K562 (cell line): ENCODE measurements around the gene GPR15LG. TPM values are rescaled to one million over a fixed set of nuclear protein-coding genes. Genes with fewer than 3 reads are reported as not detected.

Experiments
- ATAC-seq: fragments of 200-7000 bp; cut with Tn5 transposase; 3 replicates; pipeline ENCODE4 v1.9.1; 2020; ENCODE audit warnings: moderate library complexity
- BruUV-seq: library from RNA; stranded (reverse); fragments of 400-500 nt; replicated peaks from 2 replicates; lab custom pipeline; 2021; lab: Mats Ljungman, UMichigan
- CTCF ChIA-PET: fragments of 300-600 bp; formaldehyde crosslinking; extraction: SDS; loops from one replicate; lab custom pipeline; 2021; ENCODE audit warnings: low intra/inter-chr PET ratio; lab: Yijun Ruan, JAX
- POLR2A ChIA-PET: fragments of 300-600, 350-650 bp; sonication (Branson Sonifier 250); formaldehyde crosslinking; extraction: SDS; loops from one replicate; lab custom pipeline; 2021; ENCODE audit warnings: antibody characterized with exemption, inconsistent platforms; lab: Yijun Ruan, JAX
- DNase-seq, 4 experiments: peaks; one replicate each; pipeline versions ENCODE4 v3.0.0 to v3.0.0-alpha.2; 2011 to 2018; ENCODE audit warnings: low spot score in 3 of 4, mixed read lengths in 3 of 4; ENCODE audit errors: extremely low read depth in 1 of 4
- FAIRE-seq: peaks from 2 replicates; lab custom pipeline; 2011; peaks lifted over from hg19 to GRCh38; lab: Jason Lieb, UNC
- H2AFZ ChIP-seq: 2 replicates; pipeline ENCODE4 v1.6.0; 2011; ENCODE audit warnings: low read depth, low read length, control low read depth, inconsistent platforms
- H3K27ac ChIP-seq: fragments of 200-600 bp; 3 replicates; pipeline ENCODE4 v1.8.0; 2011; ENCODE audit warnings: low read depth, mild to moderate bottlenecking, control low read depth, inconsistent platforms, low read length, moderate library complexity, mixed read lengths; ENCODE audit errors: extremely low read depth
- H3K27me3 ChIP-seq, 2 experiments: fragments of 300-600 bp in 1 of 2; 2 replicates in 1 of 2; 3 replicates in 1 of 2; pipeline versions ENCODE4 v1.6.0 to v1.8.0; 2011; ENCODE audit warnings: inconsistent platforms in 2 of 2, low read length in 2 of 2, mild to moderate bottlenecking in 1 of 2, mixed read lengths in 1 of 2, moderate library complexity in 1 of 2; ENCODE audit not compliant: control insufficient read depth in 2 of 2, insufficient read depth in 2 of 2
- H3K36me3 ChIP-seq: fragments of 300-600 bp; 3 replicates; pipeline ENCODE4 v1.8.0; 2011; ENCODE audit warnings: mild to moderate bottlenecking, low read length, inconsistent platforms; ENCODE audit not compliant: control insufficient read depth, insufficient read depth
- H3K4me1 ChIP-seq, 2 experiments: fragments of 200-600 bp in 1 of 2; replicated peaks in 1 of 2; 2 replicates in 1 of 2; 3 replicates in 1 of 2; pipeline versions ENCODE4 v1.5.1 to v1.8.0; 2011; ENCODE audit warnings: inconsistent platforms in 2 of 2, low read length in 2 of 2, mild to moderate bottlenecking in 1 of 2, mixed read lengths in 1 of 2, moderate library complexity in 1 of 2; ENCODE audit not compliant: control insufficient read depth in 2 of 2, insufficient read depth in 2 of 2
- H3K4me2 ChIP-seq: 2 replicates; pipeline ENCODE4 v1.6.1; 2011; ENCODE audit warnings: low read length, control low read depth, inconsistent platforms, mixed read lengths; ENCODE audit not compliant: insufficient read depth
- H3K4me3 ChIP-seq: fragments of 200-600 bp; sonication (generic), shearing (Covaris generic); 2 replicates; pipeline ENCODE4 v1.5.1; 2016; ENCODE audit warnings: control low read depth, inconsistent platforms
- H3K79me2 ChIP-seq: fragments of 200-600 bp; 3 replicates; pipeline ENCODE4 v1.8.0; 2011; ENCODE audit warnings: low read length, inconsistent platforms; ENCODE audit not compliant: control insufficient read depth, insufficient read depth
- H3K9ac ChIP-seq, 2 experiments: 2 replicates each; pipeline versions ENCODE4 v1.6.0 to v1.6.1; 2011; ENCODE audit warnings: low read depth in 2 of 2, low read length in 2 of 2, control low read depth in 1 of 2, inconsistent platforms in 1 of 2, mild to moderate bottlenecking in 1 of 2, mixed read lengths in 1 of 2; ENCODE audit not compliant: insufficient read depth in 1 of 2
- H3K9me1 ChIP-seq: one replicate; pipeline ENCODE4 v1.6.0; 2011; ENCODE audit warnings: inconsistent platforms, mild to moderate bottlenecking, low read length, moderate library complexity; ENCODE audit not compliant: control insufficient read depth, insufficient read depth
- H3K9me3 ChIP-seq: replicated peaks from 2 replicates; pipeline ENCODE4 v1.5.1; 2011; ENCODE audit warnings: low read depth, low read length, inconsistent platforms; ENCODE audit not compliant: control insufficient read depth, insufficient read depth
- H4K20me1 ChIP-seq: replicated peaks from 2 replicates; pipeline ENCODE4 v1.6.1; 2011; ENCODE audit warnings: low read length, inconsistent platforms, mixed read lengths; ENCODE audit not compliant: control insufficient read depth, insufficient read depth
- HIVEP1 ChIP-seq: fragments of 250-450 bp; sonication (Bioruptor Pico); IDR thresholded peaks from 2 replicates; pipeline ENCODE4 v1.4.0; 2020; ENCODE audit warnings: mild to moderate bottlenecking
- ILF3 ChIP-seq: fragments of 450-650 bp; IDR thresholded peaks from 2 replicates; pipeline ENCODE4 v1.6.1; 2018; ENCODE audit warnings: antibody characterized with exemption, mild to moderate bottlenecking, moderate library complexity, borderline replicate concordance
- MED1 ChIP-seq: sonication (generic); formaldehyde crosslinking; IDR thresholded peaks from 2 replicates; pipeline ENCODE4 v1.8.1; 2023; ENCODE audit warnings: missing genetic modification reagents, borderline replicate concordance
- NRF1 ChIP-seq, 2 experiments: fragments of 450-650 bp; IDR thresholded peaks in 1 of 2; conservative IDR thresholded peaks in 1 of 2; 2 replicates each; pipeline ENCODE4 v1.6.1; 2014; ENCODE audit warnings: mild to moderate bottlenecking in 2 of 2
- POLR2B ChIP-seq: fragments of 450-650 bp; IDR thresholded peaks from 2 replicates; pipeline ENCODE4 v1.6.1; 2018; ENCODE audit warnings: low read depth; ENCODE audit not compliant: partially characterized antibody
- TGIF2 ChIP-seq: sonication (generic); formaldehyde crosslinking; IDR thresholded peaks from 2 replicates; pipeline ENCODE4 v1.8.1; 2022; ENCODE audit warnings: mild to moderate bottlenecking, missing genetic modification reagents, moderate library complexity
- ZNF121 ChIP-seq: sonication (generic); formaldehyde crosslinking; conservative IDR thresholded peaks from 2 replicates; pipeline ENCODE4 v1.8.0; 2022; ENCODE audit warnings: missing genetic modification reagents
- WGBS: fragments of 100-300 bp; shearing (Covaris generic); methylation state at CpG from one replicate; pipeline ENCODE4 v1.1.6; 2016; ENCODE audit warnings: low coverage, mixed read lengths; ENCODE audit not compliant: insufficient coverage; ENCODE audit errors: missing lambda C conversion rate; 5-methylcytosine and 5-hydroxymethylcytosine counted together
- in situ Hi-C: fragments of 300-500 bp; cut with MboI; formaldehyde crosslinking; loops from 4 replicates; pipeline ENCODE4 v1.15.0; 2018; ENCODE audit warnings: inconsistent platforms, mixed read lengths
- intact Hi-C: fragments of 100-400 bp; cut with micrococcal nuclease; formaldehyde crosslinking; loops from 2 replicates; pipeline ENCODE4 v1.14.2; 2022
- polyA plus RNA-seq, 8 experiments: library from polyadenylated mRNA; depleted of rRNA in 4 of 8; stranded (reverse) in 5 of 8; unstranded in 3 of 8; fragments of >200 nt; fragmentation: Nextera tagmentation in 2 of 8; fragmentation: Illumina TruSeq in 1 of 8; extraction: Ambion mirVana in 2 of 8; extraction: Trizol in 1 of 8; gene quantifications; 2 replicates each; pipeline versions ENCODE4 v1.2.1 to v1.2.3, GENCODE V29; 2011 to 2014; ENCODE audit warnings: inconsistent platforms in 1 of 8, missing spikeins in 1 of 8
- total RNA-seq, 7 experiments: library from RNA; depleted of rRNA in 6 of 7; stranded (reverse); fragments of >200 nt in 6 of 7; fragmentation: Illumina TruSeq in 2 of 7; extraction: Trizol in 2 of 7; gene quantifications; 2 replicates each; pipeline versions ENCODE4 v1.2.1 to v1.2.3, GENCODE V29; 2011 to 2021; ENCODE audit warnings: low replicate concordance in 1 of 7

The GPR15LG gene
- total and polyA plus RNA-seq, 9 of the 15 experiments (the other 6 are each of a cell fraction or from before 2014, with no cell fraction given): 0.51 TPM; not detected in 8

DNA sequence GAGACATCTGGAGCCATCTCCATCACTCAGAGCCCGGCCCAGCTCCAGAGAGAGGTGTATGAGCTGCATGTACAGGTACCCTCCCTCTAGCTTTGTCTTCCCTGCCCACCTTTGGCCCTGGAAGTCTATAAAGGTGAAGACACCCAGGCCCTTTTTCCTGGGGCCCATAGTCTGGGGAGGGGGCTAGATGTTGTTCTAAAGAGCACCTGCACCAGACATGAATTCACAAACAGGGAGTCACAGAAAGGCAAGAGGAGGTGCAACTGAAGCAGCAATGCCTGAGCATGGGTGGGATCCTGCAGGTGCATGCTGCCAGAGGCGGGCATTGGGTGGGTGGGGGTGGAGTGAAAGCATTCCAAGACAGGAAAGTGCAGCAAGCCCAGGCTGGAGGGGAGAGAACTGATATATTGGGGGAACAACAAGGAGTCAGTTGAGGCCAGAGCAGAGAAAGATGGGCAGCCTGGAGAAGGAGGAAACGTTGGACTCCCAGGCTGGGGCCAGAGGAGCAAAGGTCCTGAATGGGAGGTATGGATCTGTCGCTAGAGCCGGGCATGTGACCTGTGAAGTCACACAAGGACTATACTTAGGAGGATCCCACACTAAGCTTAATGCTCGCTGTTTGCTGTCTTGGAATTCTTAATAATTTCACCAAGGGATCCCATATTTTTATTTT lies 32.4 kb downstream of the GPR15LG start:
- H3K9me3 ChIP-seq: no peaks in the 10 kb centered on the region
- H3K79me2 ChIP-seq: no peaks in the 10 kb centered on the region
- peaks cover 7 to 8% of the 10 kb centered on the region in 2 experiments; a peak in 4 of 5 replicates for H3K4me1 ChIP-seq
- no peak overlapping the region for H3K27ac ChIP-seq
- no peak overlapping the region for H2AFZ ChIP-seq
- DNase-seq (no peak), FAIRE-seq (no peak), ATAC-seq (no peak)
- H3K4me2 ChIP-seq: no peak overlapping the region
- in situ Hi-C loops: no loop called here
- no peaks in the 10 kb centered on the region for H3K36me3 ChIP-seq
- no peaks in the 10 kb centered on the region for H3K9me1 ChIP-seq
- ChIA-PET CTCF (interaction anchor here (1.1 to 2.1 kb wide), 3 partner anchors 58 to 332 kb away, joined by 3 to 19 read pairs (median 12); no protein-coding TSS in a partner anchor), POLR2A (no interaction called here)
- H3K4me3 ChIP-seq: no peak overlapping the region
- no peaks in the 10 kb centered on the region for H4K20me1 ChIP-seq
- under 1% methylated on average over 6 of the region's 6 CpGs for WGBS
- no peak overlapping the region for H3K9ac ChIP-seq
- H3K27me3 ChIP-seq: peaks cover 9 to 32% of the 10 kb centered on the region in 2 experiments
- intact Hi-C loops: loop anchor here (1.0 to 2.0 kb wide), 2 partner anchors 57 to 80 kb away; no protein-coding TSS in a partner anchor
- TF ChIP-seq HIVEP1 (CRISPR knock-in tag) (no peak), ILF3 (no peak), NRF1 (conservative IDR thresholded peaks at IDR 0.05 in 1 of 2, IDR thresholded peaks at IDR 0.05 in 1 of 2) (0 out of 4 replicates have a peak, but pooled peaks of 1 of the 2 experiments have one; percentile 1), MED1 (CRISPR knock-in tag) (no peak), TGIF2 (CRISPR knock-in tag) (no peak), POLR2B (no peak), ZNF121 (CRISPR knock-in tag) (no peak)
- BruUV-seq: no TSS peak
